ENCODE results near the gene ANKRD65. TPM values are rescaled to one million over a fixed set of nuclear protein-coding genes. Genes with fewer than 3 reads are reported as not detected.
A peak's percentile ranks its signal among the peaks of the same experiment; 100 is the strongest.

ANKRD65 gene
- total RNA-seq, 1 donor from 2014 or later: 38.4 TPM

- no peaks in the 10 kb centered on the region for H3K9me3 Mint-ChIP-seq (ENCODE audit: unreplicated experiment)
- H3K27me3 Mint-ChIP-seq (ENCODE audit: unreplicated experiment): no peaks in the 10 kb centered on the region
- H3K4me3 Mint-ChIP-seq (ENCODE audit: unreplicated experiment): peak overlapping the region; percentile 20
- no peak for DNase-seq
- H3K4me1 Mint-ChIP-seq (ENCODE audit: low read depth, unreplicated experiment): peaks cover 1% of the 10 kb centered on the region
- no peaks in the 10 kb centered on the region for H3K36me3 Mint-ChIP-seq (ENCODE audit: unreplicated experiment)
- TF ChIP-seq, protein P1, sequence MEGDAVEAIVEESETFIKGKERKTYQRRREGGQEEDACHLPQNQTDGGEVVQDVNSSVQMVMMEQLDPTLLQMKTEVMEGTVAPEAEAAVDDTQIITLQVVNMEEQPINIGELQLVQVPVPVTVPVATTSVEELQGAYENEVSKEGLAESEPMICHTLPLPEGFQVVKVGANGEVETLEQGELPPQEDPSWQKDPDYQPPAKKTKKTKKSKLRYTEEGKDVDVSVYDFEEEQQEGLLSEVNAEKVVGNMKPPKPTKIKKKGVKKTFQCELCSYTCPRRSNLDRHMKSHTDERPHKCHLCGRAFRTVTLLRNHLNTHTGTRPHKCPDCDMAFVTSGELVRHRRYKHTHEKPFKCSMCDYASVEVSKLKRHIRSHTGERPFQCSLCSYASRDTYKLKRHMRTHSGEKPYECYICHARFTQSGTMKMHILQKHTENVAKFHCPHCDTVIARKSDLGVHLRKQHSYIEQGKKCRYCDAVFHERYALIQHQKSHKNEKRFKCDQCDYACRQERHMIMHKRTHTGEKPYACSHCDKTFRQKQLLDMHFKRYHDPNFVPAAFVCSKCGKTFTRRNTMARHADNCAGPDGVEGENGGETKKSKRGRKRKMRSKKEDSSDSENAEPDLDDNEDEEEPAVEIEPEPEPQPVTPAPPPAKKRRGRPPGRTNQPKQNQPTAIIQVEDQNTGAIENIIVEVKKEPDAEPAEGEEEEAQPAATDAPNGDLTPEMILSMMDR (IDR thresholded peaks at IDR 0.05; ENCODE audit: partially characterized antibody, unreplicated experiment): no peak
- no peak overlapping the region for H3K27ac Mint-ChIP-seq (ENCODE audit: unreplicated experiment)
Observed at GRCh38 chr1:1376551-1377226, 44.4 kb downstream of the ANKRD65 start.

GRCh38 chr1:1374929-1375662, 46.0 kb downstream of the ANKRD65 start, which contains the start of gene AURKAIP1:
Gene AURKAIP1, minus strand, starts transcription at chr1:1375207. Its CDS starts 451 bp downstream, at chr1:1374756.
- TF ChIP-seq, protein P1 (IDR thresholded peaks at IDR 0.05; ENCODE audit: partially characterized antibody, unreplicated experiment): no peak
- Mint-ChIP-seq H3K27me3 (ENCODE audit: unreplicated experiment) (no peaks in the 10 kb centered on the region), H3K9me3 (ENCODE audit: unreplicated experiment) (peaks cover under 1% of the 10 kb centered on the region), H3K27ac (ENCODE audit: unreplicated experiment) (peak within 1 kb of the TSS; percentile 55), H3K4me3 (ENCODE audit: unreplicated experiment) (peak within 1 kb of the TSS; percentile 90), H3K4me1 (ENCODE audit: low read depth, unreplicated experiment) (no peaks in the 10 kb centered on the region), H3K36me3 (ENCODE audit: unreplicated experiment) (no peaks in the 10 kb centered on the region)
- DNase-seq: peak; percentile 97

GRCh38 chr1:1374589-1374928, 46.5 kb downstream of the ANKRD65 start:
- H3K4me1 Mint-ChIP-seq (ENCODE audit: low read depth, unreplicated experiment): no peaks in the 10 kb centered on the region
- H3K27me3 Mint-ChIP-seq (ENCODE audit: unreplicated experiment): no peaks in the 10 kb centered on the region
- no peaks in the 10 kb centered on the region for H3K36me3 Mint-ChIP-seq (ENCODE audit: unreplicated experiment)
- H3K9me3 Mint-ChIP-seq (ENCODE audit: unreplicated experiment): peaks cover 2% of the 10 kb centered on the region
- peak overlapping the region; percentile 79 for H3K4me3 Mint-ChIP-seq (ENCODE audit: unreplicated experiment)
- no peak overlapping the region for H3K27ac Mint-ChIP-seq (ENCODE audit: unreplicated experiment)
- DNase-seq: peak; percentile 56
- TF ChIP-seq, protein P1 (IDR thresholded peaks at IDR 0.05; ENCODE audit: partially characterized antibody, unreplicated experiment): no peak

GRCh38 chr1:1373815-1374588, 47.1 kb downstream of the ANKRD65 start:
- no peak for DNase-seq
- Mint-ChIP-seq H3K27ac (ENCODE audit: unreplicated experiment) (no peak overlapping the region), H3K9me3 (ENCODE audit: unreplicated experiment) (peaks cover 2% of the 10 kb centered on the region), H3K36me3 (ENCODE audit: unreplicated experiment) (no peaks in the 10 kb centered on the region), H3K4me1 (ENCODE audit: low read depth, unreplicated experiment) (no peaks in the 10 kb centered on the region), H3K4me3 (ENCODE audit: unreplicated experiment) (peak overlapping the region; percentile 79), H3K27me3 (ENCODE audit: unreplicated experiment) (no peaks in the 10 kb centered on the region)
- TF ChIP-seq, protein P1 (IDR thresholded peaks at IDR 0.05; ENCODE audit: partially characterized antibody, unreplicated experiment): no peak
